ENCODE measurements around the gene TNIK. TPM values are rescaled to one million over a fixed set of nuclear protein-coding genes. Genes with fewer than 3 reads are reported as not detected.

TNIK gene
- polyA plus RNA-seq, 1 of the 3 experiments (the other 2 are of a cell fraction), result 19.4 TPM

GRCh38 chr3:171068658-171069057 is 391.5 kb downstream of the TNIK start:
- no peak for DNase-seq

More at GRCh38 chr3:171068658-171069057, 391.5 kb downstream of the TNIK start:
- no peaks in the 10 kb centered on the region for H4K20me1 ChIP-seq (ENCODE audit: insufficient read depth)
- H3K9ac ChIP-seq, result no peak overlapping the region
- H2AFZ ChIP-seq (ENCODE audit: low read depth), result no peak overlapping the region
- peaks cover 48 to 82% of the 10 kb centered on the region in 2 experiments for H3K36me3 ChIP-seq (replicated peaks in 1 of 2; ENCODE audit: control insufficient read depth in 1 of 2, insufficient read depth in 2 of 2, low read length in 1 of 2)
- ChIA-PET POLR2A (no interaction called here), CTCF (interaction anchor here (1.7 kb wide), 1 partner anchor 19 kb away, joined by 7 read pairs; no protein-coding TSS in a partner anchor)
- no peaks in the 10 kb centered on the region for H3K4me1 ChIP-seq (ENCODE audit: control insufficient read depth in 1 of 2, insufficient read depth in 2 of 2, low read depth in 1 of 2, low read length in 1 of 2)
- no peak overlapping the region for H3K4me3 ChIP-seq (ENCODE audit: low read depth in 2 of 2, low read length in 1 of 2)
- H3K27me3 ChIP-seq (ENCODE audit: insufficient read depth), result no peaks in the 10 kb centered on the region
- no peak for TF ChIP-seq FOSL2 (IDR thresholded peaks at IDR 0.05; ENCODE audit: borderline replicate concordance, low read depth)
- no peak for TF ChIP-seq MAX (IDR thresholded peaks at IDR 0.05; ENCODE audit: low read depth)
- no peak for TF ChIP-seq EP300 (IDR thresholded peaks at IDR 0.05; ENCODE audit: borderline replicate concordance in 1 of 2, low read depth in 1 of 2, low read length in 1 of 2)
- no peak for TF ChIP-seq JUND (IDR thresholded peaks at IDR 0.05)
- TF ChIP-seq, protein P1, sequence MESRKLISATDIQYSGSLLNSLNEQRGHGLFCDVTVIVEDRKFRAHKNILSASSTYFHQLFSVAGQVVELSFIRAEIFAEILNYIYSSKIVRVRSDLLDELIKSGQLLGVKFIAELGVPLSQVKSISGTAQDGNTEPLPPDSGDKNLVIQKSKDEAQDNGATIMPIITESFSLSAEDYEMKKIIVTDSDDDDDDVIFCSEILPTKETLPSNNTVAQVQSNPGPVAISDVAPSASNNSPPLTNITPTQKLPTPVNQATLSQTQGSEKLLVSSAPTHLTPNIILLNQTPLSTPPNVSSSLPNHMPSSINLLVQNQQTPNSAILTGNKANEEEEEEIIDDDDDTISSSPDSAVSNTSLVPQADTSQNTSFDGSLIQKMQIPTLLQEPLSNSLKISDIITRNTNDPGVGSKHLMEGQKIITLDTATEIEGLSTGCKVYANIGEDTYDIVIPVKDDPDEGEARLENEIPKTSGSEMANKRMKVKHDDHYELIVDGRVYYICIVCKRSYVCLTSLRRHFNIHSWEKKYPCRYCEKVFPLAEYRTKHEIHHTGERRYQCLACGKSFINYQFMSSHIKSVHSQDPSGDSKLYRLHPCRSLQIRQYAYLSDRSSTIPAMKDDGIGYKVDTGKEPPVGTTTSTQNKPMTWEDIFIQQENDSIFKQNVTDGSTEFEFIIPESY (IDR thresholded peaks at IDR 0.05; ENCODE audit: borderline replicate concordance, low read depth), result no peak
- no peak for TF ChIP-seq POLR2AphosphoS5 (IDR thresholded peaks at IDR 0.05; ENCODE audit: low read depth, low read length)
- no peak for TF ChIP-seq TEAD4 (IDR thresholded peaks at IDR 0.05; ENCODE audit: borderline replicate concordance, insufficient read depth)
- no peak for TF ChIP-seq TCF12 (IDR thresholded peaks at IDR 0.05)
- no peak for TF ChIP-seq RXRA (IDR thresholded peaks at IDR 0.05; ENCODE audit: borderline replicate concordance, low read depth)
- TF ChIP-seq RFX5 (IDR thresholded peaks at IDR 0.05; ENCODE audit: low read length), result no peak
- no peak for TF ChIP-seq SIN3A (IDR thresholded peaks at IDR 0.05; ENCODE audit: borderline replicate concordance, low read depth, low read length)
- TF ChIP-seq PBX3 (IDR thresholded peaks at IDR 0.05), result no peak
- TF ChIP-seq, protein P2, sequence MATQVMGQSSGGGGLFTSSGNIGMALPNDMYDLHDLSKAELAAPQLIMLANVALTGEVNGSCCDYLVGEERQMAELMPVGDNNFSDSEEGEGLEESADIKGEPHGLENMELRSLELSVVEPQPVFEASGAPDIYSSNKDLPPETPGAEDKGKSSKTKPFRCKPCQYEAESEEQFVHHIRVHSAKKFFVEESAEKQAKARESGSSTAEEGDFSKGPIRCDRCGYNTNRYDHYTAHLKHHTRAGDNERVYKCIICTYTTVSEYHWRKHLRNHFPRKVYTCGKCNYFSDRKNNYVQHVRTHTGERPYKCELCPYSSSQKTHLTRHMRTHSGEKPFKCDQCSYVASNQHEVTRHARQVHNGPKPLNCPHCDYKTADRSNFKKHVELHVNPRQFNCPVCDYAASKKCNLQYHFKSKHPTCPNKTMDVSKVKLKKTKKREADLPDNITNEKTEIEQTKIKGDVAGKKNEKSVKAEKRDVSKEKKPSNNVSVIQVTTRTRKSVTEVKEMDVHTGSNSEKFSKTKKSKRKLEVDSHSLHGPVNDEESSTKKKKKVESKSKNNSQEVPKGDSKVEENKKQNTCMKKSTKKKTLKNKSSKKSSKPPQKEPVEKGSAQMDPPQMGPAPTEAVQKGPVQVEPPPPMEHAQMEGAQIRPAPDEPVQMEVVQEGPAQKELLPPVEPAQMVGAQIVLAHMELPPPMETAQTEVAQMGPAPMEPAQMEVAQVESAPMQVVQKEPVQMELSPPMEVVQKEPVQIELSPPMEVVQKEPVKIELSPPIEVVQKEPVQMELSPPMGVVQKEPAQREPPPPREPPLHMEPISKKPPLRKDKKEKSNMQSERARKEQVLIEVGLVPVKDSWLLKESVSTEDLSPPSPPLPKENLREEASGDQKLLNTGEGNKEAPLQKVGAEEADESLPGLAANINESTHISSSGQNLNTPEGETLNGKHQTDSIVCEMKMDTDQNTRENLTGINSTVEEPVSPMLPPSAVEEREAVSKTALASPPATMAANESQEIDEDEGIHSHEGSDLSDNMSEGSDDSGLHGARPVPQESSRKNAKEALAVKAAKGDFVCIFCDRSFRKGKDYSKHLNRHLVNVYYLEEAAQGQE (IDR thresholded peaks at IDR 0.05; ENCODE audit: low read depth, low read length), result no peak
- WGBS (ENCODE audit: low lambda C conversion rate), result 85% methylated on average over 3 of the region's 3 CpGs
- H3K79me2 ChIP-seq (ENCODE audit: insufficient read depth), result no peaks in the 10 kb centered on the region
- H3K9me3 ChIP-seq, result no peaks in the 10 kb centered on the region
- H3K27ac ChIP-seq (ENCODE audit: low read depth in 2 of 2, low read length in 1 of 2), result no peak overlapping the region
- no peak overlapping the region for H3K4me2 ChIP-seq
- H3F3A ChIP-seq (replicated peaks; ENCODE audit: insufficient read depth), result no peaks in the 10 kb centered on the region
- H3K9me2 ChIP-seq, result no peaks in the 10 kb centered on the region
